Measurements from ENCODE around the gene BCL7B. TPM values are rescaled to one million over a fixed set of nuclear protein-coding genes. Genes with fewer than 3 reads are reported as not detected.

Gene BCL7B
- polyA plus RNA-seq, 1 donor (not counting 4 experiments of a cell fraction or from before 2014, with no cell fraction given) = 41.0 TPM

DNA sequence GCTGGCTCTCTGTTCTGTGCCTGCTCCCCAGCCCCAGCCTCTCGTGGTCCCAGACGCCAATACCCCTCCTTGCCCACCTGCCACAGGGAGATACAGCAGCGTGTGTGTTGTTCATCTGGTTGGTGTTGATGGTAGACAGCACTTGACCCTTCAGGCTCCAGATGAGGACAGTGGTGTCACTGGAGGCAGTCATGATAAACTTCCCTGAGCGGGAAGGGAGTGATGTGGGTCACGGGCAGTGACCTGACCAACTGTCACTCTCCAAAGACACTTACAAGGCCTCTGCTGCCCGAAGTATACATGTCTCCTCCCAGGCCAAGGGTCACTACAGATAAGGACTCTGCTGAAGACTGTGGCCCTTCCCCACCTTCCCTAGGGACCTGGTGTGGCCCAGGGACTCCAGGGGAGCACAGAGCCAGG is 15.3 kb upstream of the BCL7B start:
- no peak overlapping the region for H2AFZ ChIP-seq (ENCODE audit: control insufficient read depth, low read length)
- H3K27me3 ChIP-seq (ENCODE audit: control insufficient read depth, extremely low read depth, insufficient read depth, low read length) = no peaks in the 10 kb centered on the region
- DNase-seq (ENCODE audit: low read depth, low spot score) (no peak), FAIRE-seq (no peak)
- no peak overlapping the region for H3K4me3 ChIP-seq (ENCODE audit: control insufficient read depth in 2 of 3, extremely low read depth in 1 of 3, insufficient read depth in 2 of 3, low read depth in 1 of 3, low read length in 3 of 3)
- peaks cover 2% of the 10 kb centered on the region for H3K9me1 ChIP-seq (ENCODE audit: control insufficient read depth, extremely low read depth, insufficient read depth, low read length)
- H3K36me3 ChIP-seq (ENCODE audit: control insufficient read depth in 2 of 2, extremely low read depth in 1 of 2, insufficient read depth in 2 of 2, low read length in 2 of 2) = peaks cover 31 to 35% of the 10 kb centered on the region in 2 experiments
- peaks cover 27% of the 10 kb centered on the region for H3K79me2 ChIP-seq (ENCODE audit: control insufficient read depth, insufficient read depth, low read length)
- peaks cover 2% of the 10 kb centered on the region for H4K20me1 ChIP-seq (ENCODE audit: control insufficient read depth, extremely low read depth, insufficient read depth, low read length)
- peaks cover 8% of the 10 kb centered on the region for H3K4me1 ChIP-seq (ENCODE audit: control insufficient read depth, extremely low read depth, insufficient read depth, low read length)
- TF ChIP-seq, protein P1, sequence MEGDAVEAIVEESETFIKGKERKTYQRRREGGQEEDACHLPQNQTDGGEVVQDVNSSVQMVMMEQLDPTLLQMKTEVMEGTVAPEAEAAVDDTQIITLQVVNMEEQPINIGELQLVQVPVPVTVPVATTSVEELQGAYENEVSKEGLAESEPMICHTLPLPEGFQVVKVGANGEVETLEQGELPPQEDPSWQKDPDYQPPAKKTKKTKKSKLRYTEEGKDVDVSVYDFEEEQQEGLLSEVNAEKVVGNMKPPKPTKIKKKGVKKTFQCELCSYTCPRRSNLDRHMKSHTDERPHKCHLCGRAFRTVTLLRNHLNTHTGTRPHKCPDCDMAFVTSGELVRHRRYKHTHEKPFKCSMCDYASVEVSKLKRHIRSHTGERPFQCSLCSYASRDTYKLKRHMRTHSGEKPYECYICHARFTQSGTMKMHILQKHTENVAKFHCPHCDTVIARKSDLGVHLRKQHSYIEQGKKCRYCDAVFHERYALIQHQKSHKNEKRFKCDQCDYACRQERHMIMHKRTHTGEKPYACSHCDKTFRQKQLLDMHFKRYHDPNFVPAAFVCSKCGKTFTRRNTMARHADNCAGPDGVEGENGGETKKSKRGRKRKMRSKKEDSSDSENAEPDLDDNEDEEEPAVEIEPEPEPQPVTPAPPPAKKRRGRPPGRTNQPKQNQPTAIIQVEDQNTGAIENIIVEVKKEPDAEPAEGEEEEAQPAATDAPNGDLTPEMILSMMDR (optimal IDR thresholded peaks at IDR 0.05 in 1 of 3, IDR thresholded peaks at IDR 0.05 in 1 of 3, conservative IDR thresholded peaks at IDR 0.05 in 1 of 3; ENCODE audit: extremely low read depth in 1 of 3, insufficient read depth in 2 of 3, low read length in 3 of 3) = no peak
- TF ChIP-seq EZH2 (IDR thresholded peaks at IDR 0.05; ENCODE audit: low read length) = no peak
- no peak overlapping the region for H3K27ac ChIP-seq (ENCODE audit: control insufficient read depth, insufficient read depth, low read length)
- dilution Hi-C loops (cut with MboI; ENCODE audit: extremely low pct_ligation_motif_present, low sequenced_read_pairs) = no loop called here
- no peak overlapping the region for H3K9ac ChIP-seq (ENCODE audit: control insufficient read depth, extremely low read depth, insufficient read depth, low read length)
- no peak overlapping the region for H3K4me2 ChIP-seq (ENCODE audit: control insufficient read depth, extremely low read depth, insufficient read depth, low read depth, low read length)
- H3K9me3 ChIP-seq (ENCODE audit: control insufficient read depth, low read depth, low read length) = no peaks in the 10 kb centered on the region

DNA sequence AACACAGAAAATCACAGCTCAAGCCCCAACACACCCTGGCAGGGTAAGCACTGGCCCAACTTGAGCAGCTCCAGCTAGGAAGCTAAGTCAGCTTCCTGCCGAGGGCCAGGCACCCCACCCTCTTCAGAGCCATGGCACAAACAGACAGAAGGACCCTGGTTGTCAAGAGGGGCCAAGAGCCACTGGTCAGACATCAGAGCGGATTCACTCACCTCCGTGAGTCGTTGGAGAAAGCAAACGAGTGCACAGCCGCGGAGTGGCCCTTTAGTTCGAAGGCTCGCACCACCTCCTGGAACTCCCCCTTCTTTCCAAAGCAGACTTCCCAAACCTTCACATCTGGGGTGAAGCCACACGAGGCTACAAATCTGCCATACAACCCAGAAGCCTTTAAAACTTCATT is 13.5 kb upstream of the BCL7B start:
- DNase-seq (ENCODE audit: low read depth, low spot score) (no peak), FAIRE-seq (no peak)
- H3K27ac ChIP-seq (ENCODE audit: control insufficient read depth, insufficient read depth, low read length) = no peak overlapping the region
- H3K4me2 ChIP-seq (ENCODE audit: control insufficient read depth, extremely low read depth, insufficient read depth, low read depth, low read length) = no peak overlapping the region
- H3K9ac ChIP-seq (ENCODE audit: control insufficient read depth, extremely low read depth, insufficient read depth, low read length) = no peak overlapping the region
- peaks cover 2% of the 10 kb centered on the region for H4K20me1 ChIP-seq (ENCODE audit: control insufficient read depth, extremely low read depth, insufficient read depth, low read length)
- no peak for TF ChIP-seq EZH2 (IDR thresholded peaks at IDR 0.05; ENCODE audit: low read length)
- TF ChIP-seq, protein P1 (optimal IDR thresholded peaks at IDR 0.05 in 1 of 3, IDR thresholded peaks at IDR 0.05 in 1 of 3, conservative IDR thresholded peaks at IDR 0.05 in 1 of 3; ENCODE audit: extremely low read depth in 1 of 3, insufficient read depth in 2 of 3, low read length in 3 of 3) = no peak
- peaks cover 2% of the 10 kb centered on the region for H3K9me1 ChIP-seq (ENCODE audit: control insufficient read depth, extremely low read depth, insufficient read depth, low read length)
- H3K4me1 ChIP-seq (ENCODE audit: control insufficient read depth, extremely low read depth, insufficient read depth, low read length) = no peaks in the 10 kb centered on the region
- H3K79me2 ChIP-seq (ENCODE audit: control insufficient read depth, insufficient read depth, low read length) = peaks cover 11% of the 10 kb centered on the region
- no peaks in the 10 kb centered on the region for H3K9me3 ChIP-seq (ENCODE audit: control insufficient read depth, low read depth, low read length)
- peaks cover 31 to 35% of the 10 kb centered on the region in 2 experiments for H3K36me3 ChIP-seq (ENCODE audit: control insufficient read depth in 2 of 2, extremely low read depth in 1 of 2, insufficient read depth in 2 of 2, low read length in 2 of 2)
- H3K4me3 ChIP-seq (ENCODE audit: control insufficient read depth in 2 of 3, extremely low read depth in 1 of 3, insufficient read depth in 2 of 3, low read depth in 1 of 3, low read length in 3 of 3) = no peak overlapping the region
- no peaks in the 10 kb centered on the region for H3K27me3 ChIP-seq (ENCODE audit: control insufficient read depth, extremely low read depth, insufficient read depth, low read length)
- H2AFZ ChIP-seq (ENCODE audit: control insufficient read depth, low read length) = no peak overlapping the region
- dilution Hi-C loops (cut with MboI; ENCODE audit: extremely low pct_ligation_motif_present, low sequenced_read_pairs) = no loop called here
